ENCODE data around the gene RRAS.
A peak's percentile ranks its signal among the peaks of the same experiment; 100 is the strongest.

Gene RRAS

GRCh38 chr19:49640113-49640898, at the start of gene RRAS:
Gene RRAS (minus strand): TSS chr19:49640143. CDS start chr19:49640098, 45 bp downstream.
- peak within 1 kb of the TSS; percentile 100 for H3K27ac ChIP-seq (ENCODE audit: low read length)
- H3K4me3 ChIP-seq (ENCODE audit: low read depth in 1 of 2, low read length in 2 of 2) = peak within 1 kb of the TSS; percentile 69 to 78
- peaks cover under 1 to 14% of the 10 kb centered on the region in 2 donors for H3K36me3 ChIP-seq (ENCODE audit: control insufficient read depth in 1 of 2, insufficient read depth in 2 of 2, low read length in 2 of 2)
- H3K4me1 ChIP-seq (ENCODE audit: control insufficient read depth in 1 of 2, insufficient read depth in 2 of 2, low read length in 2 of 2) = peaks cover 21 to 57% of the 10 kb centered on the region in 2 donors
- no peaks in the 10 kb centered on the region for H3K27me3 ChIP-seq (ENCODE audit: low read depth, low read length)
- no peaks in the 10 kb centered on the region for H3K9me3 ChIP-seq (ENCODE audit: control insufficient read depth in 1 of 2, low read length in 2 of 2)

DNA sequence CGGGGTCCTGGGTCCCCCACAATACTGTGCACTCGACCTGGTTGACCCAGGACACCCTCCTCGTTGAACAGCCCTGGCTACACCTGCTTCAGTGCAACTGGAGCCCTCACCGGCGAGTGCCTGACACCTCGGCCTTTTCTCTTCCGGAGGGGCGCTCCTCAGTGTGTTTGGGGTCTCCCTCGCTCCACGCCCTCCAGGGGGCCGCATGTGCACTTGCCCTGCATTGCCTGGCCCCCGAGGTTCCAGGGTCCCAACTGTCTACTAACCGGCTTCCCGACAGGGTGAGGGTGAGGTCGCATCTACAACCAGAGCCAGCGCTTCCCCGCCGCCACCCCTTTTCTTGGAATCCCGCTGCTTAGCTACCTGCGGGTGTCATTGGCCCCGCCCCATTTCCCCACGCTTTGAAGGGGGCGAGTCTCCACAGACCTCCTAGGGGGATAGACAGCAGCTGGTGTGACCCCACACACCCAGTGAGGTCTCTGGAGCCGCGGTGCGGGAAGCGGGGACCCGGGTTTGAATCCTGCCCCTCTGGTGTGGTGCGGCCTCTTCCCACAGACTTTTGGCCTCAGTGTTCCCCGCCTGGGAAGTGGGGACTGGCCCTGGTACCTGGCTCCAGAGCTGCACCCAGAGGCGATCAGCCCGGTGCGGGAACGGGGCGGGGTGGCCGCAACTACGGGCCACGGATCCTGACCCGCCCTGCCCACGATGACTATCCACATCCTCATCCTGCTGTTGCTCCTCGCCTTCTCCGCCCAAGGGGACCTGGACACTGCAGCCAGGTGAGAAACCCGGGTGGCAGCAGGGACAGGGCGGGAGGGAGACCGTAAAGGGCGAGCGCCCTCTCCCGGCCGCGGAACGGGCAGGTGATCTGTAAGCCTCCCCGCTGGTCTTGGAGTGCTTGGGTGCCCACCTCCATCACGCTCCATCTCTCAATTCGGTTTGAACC, 49.5 kb upstream of the RRAS start, which contains the start of gene ADM5:
Gene ADM5 (plus strand): TSS at position 462 of the 946 bp plus-strand sequence. CDS start 244 bp downstream, at position 706.
- Histone ChIP-seq H3K36me3 (ENCODE audit: control insufficient read depth in 1 of 2, insufficient read depth in 2 of 2, low read length in 2 of 2) (peaks cover 6 to 32% of the 10 kb centered on the region in 2 donors), H3K9me3 (ENCODE audit: control insufficient read depth in 1 of 2, low read length in 2 of 2) (no peaks in the 10 kb centered on the region), H3K27ac (ENCODE audit: low read length) (no peak within 1 kb of the TSS), H3K27me3 (ENCODE audit: low read depth, low read length) (peaks cover 19% of the 10 kb centered on the region), H3K4me1 (ENCODE audit: control insufficient read depth in 1 of 2, insufficient read depth in 2 of 2, low read length in 2 of 2) (peaks cover 4 to 29% of the 10 kb centered on the region in 2 donors), H3K4me3 (ENCODE audit: low read depth in 1 of 2, low read length in 2 of 2) (peak within 1 kb of the TSS; percentile 65 to 66)

DNA sequence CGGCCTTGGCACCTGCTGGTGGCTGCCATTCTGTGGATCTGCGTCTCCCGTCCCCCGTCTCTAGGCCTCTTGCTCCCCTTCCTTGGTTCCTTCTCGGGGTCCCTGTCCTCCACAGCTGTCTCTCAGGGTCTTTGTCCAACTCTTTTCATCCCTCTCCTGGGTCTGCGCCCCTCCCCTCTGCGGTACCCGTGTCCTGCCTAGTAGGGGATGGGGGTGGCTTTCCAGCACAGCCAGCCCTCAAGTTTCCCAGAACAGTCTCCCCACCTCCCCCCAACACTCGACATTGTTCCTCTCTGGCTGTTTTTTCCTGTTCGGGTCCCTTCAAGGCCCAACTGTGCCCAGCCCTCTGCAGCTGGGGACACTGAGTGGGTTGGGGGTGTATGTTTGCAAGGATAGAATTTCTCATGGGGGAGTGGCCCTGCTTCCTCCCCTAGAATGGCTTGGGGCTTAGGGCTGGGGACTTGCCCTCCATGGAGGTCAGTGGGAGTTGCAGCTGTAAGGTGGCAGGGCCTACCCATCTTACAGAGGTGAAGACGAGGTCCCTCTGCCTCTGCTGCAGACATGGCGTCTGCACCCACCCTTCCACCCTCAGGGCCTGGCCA, 48.7 kb upstream of the RRAS start:
- Histone ChIP-seq H3K27me3 (ENCODE audit: low read depth, low read length) (peaks cover 19% of the 10 kb centered on the region), H3K9me3 (ENCODE audit: control insufficient read depth in 1 of 2, low read length in 2 of 2) (no peaks in the 10 kb centered on the region), H3K4me3 (ENCODE audit: low read depth in 1 of 2, low read length in 2 of 2) (no peak overlapping the region), H3K27ac (ENCODE audit: low read length) (no peak overlapping the region), H3K4me1 (ENCODE audit: control insufficient read depth in 1 of 2, insufficient read depth in 2 of 2, low read length in 2 of 2) (peaks cover 4 to 29% of the 10 kb centered on the region in 2 donors), H3K36me3 (ENCODE audit: control insufficient read depth in 1 of 2, insufficient read depth in 2 of 2, low read length in 2 of 2) (peaks cover 10 to 39% of the 10 kb centered on the region in 2 donors)

GRCh38 chr19:49687566-49688316, 47.8 kb upstream of the RRAS start:
- Histone ChIP-seq H3K4me3 (ENCODE audit: low read depth in 1 of 2, low read length in 2 of 2) (no peak overlapping the region), H3K9me3 (ENCODE audit: control insufficient read depth in 1 of 2, low read length in 2 of 2) (no peaks in the 10 kb centered on the region), H3K36me3 (ENCODE audit: control insufficient read depth in 1 of 2, insufficient read depth in 2 of 2, low read length in 2 of 2) (peaks cover 10 to 42% of the 10 kb centered on the region in 2 donors), H3K27ac (ENCODE audit: low read length) (no peak overlapping the region), H3K4me1 (ENCODE audit: control insufficient read depth in 1 of 2, insufficient read depth in 2 of 2, low read length in 2 of 2) (peaks cover 4 to 29% of the 10 kb centered on the region in 2 donors), H3K27me3 (ENCODE audit: low read depth, low read length) (peaks cover 19% of the 10 kb centered on the region)

- H3K4me1 ChIP-seq (ENCODE audit: control insufficient read depth in 1 of 2, insufficient read depth in 2 of 2, low read length in 2 of 2) = peaks cover 4 to 29% of the 10 kb centered on the region in 2 donors
- H3K27me3 ChIP-seq (ENCODE audit: low read depth, low read length) = peaks cover 19% of the 10 kb centered on the region
- no peaks in the 10 kb centered on the region for H3K9me3 ChIP-seq (ENCODE audit: control insufficient read depth in 1 of 2, low read length in 2 of 2)
- no peak overlapping the region for H3K27ac ChIP-seq (ENCODE audit: low read length)
- no peak overlapping the region for H3K4me3 ChIP-seq (ENCODE audit: low read depth in 1 of 2, low read length in 2 of 2)
- H3K36me3 ChIP-seq (ENCODE audit: control insufficient read depth in 1 of 2, insufficient read depth in 2 of 2, low read length in 2 of 2) = peaks cover 15 to 47% of the 10 kb centered on the region in 2 donors
These were observed 47.2 kb upstream of the RRAS start for GRCh38 chr19:49687150-49687549.

DNA sequence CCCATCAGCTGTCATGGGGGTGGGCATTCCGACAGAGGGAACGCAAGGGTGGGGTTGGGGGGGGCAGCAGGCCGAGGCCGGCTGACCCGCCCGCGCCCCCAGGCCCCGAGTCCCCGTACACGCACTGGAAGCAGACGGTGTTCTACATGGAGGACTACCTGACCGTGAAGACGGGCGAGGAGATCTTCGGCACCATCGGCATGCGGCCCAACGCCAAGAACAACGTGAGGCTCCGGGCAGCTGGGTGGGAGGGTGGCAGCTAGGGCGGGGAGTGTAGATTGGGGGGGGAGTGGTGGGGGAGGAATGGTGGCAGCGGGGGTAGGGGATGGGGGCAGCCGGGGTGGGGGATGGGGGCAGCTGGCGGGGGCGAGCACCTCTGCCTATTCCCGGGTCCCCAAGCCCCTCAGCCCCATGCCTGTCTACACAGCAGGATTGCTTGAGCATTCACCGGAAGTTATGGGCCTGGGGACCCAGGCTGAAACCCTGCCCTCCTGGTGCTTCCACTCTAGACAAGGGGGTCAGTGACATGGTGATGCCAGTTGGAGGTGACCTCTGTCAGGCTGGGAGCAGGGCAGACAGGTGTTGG, 46.7 kb upstream of the RRAS start:
- H3K4me1 ChIP-seq (ENCODE audit: control insufficient read depth in 1 of 2, insufficient read depth in 2 of 2, low read length in 2 of 2) = peaks cover 4 to 28% of the 10 kb centered on the region in 2 donors
- H3K4me3 ChIP-seq (ENCODE audit: low read depth in 1 of 2, low read length in 2 of 2) = no peak overlapping the region
- peaks cover 19% of the 10 kb centered on the region for H3K27me3 ChIP-seq (ENCODE audit: low read depth, low read length)
- H3K27ac ChIP-seq (ENCODE audit: low read length) = no peak overlapping the region
- peaks cover 20 to 53% of the 10 kb centered on the region in 2 donors for H3K36me3 ChIP-seq (ENCODE audit: control insufficient read depth in 1 of 2, insufficient read depth in 2 of 2, low read length in 2 of 2)
- H3K9me3 ChIP-seq (ENCODE audit: control insufficient read depth in 1 of 2, low read length in 2 of 2) = no peaks in the 10 kb centered on the region

DNA sequence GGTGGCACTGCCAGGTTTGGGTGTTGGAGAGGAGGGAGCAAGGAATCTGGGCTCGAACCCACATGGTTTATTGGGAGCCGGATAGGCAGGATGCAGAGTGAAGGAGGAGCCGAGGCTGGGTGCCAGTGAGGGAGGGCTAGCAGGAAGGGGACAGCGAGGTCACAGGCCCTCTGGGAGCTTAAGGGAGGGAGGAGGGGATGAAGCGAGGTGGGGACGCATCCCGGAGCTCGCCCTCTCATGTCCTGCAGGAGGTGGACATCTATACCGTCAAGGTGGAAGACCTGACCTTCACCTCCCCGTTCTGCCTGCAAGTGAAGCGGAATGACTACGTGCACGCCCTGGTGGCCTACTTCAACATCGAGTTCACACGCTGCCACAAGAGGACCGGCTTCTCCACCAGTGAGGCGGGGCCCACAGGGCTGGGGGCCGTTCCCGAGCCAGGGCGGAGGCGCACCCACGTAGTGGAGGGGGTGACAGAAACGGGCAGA, 45.9 kb upstream of the RRAS start:
- Histone ChIP-seq H3K9me3 (ENCODE audit: control insufficient read depth in 1 of 2, low read length in 2 of 2) (no peaks in the 10 kb centered on the region), H3K4me3 (ENCODE audit: low read depth in 1 of 2, low read length in 2 of 2) (no peak overlapping the region), H3K27ac (ENCODE audit: low read length) (no peak overlapping the region), H3K36me3 (ENCODE audit: control insufficient read depth in 1 of 2, insufficient read depth in 2 of 2, low read length in 2 of 2) (peaks cover 20 to 53% of the 10 kb centered on the region in 2 donors), H3K4me1 (ENCODE audit: control insufficient read depth in 1 of 2, insufficient read depth in 2 of 2, low read length in 2 of 2) (peaks cover 4 to 26% of the 10 kb centered on the region in 2 donors), H3K27me3 (ENCODE audit: low read depth, low read length) (peaks cover 12% of the 10 kb centered on the region)

- Histone ChIP-seq H3K36me3 (ENCODE audit: control insufficient read depth in 1 of 2, insufficient read depth in 2 of 2, low read length in 2 of 2) (peaks cover 20 to 53% of the 10 kb centered on the region in 2 donors), H3K27ac (ENCODE audit: low read length) (no peak overlapping the region), H3K9me3 (ENCODE audit: control insufficient read depth in 1 of 2, low read length in 2 of 2) (no peaks in the 10 kb centered on the region), H3K4me1 (ENCODE audit: control insufficient read depth in 1 of 2, insufficient read depth in 2 of 2, low read length in 2 of 2) (peaks cover 4 to 27% of the 10 kb centered on the region in 2 donors), H3K4me3 (ENCODE audit: low read depth in 1 of 2, low read length in 2 of 2) (no peak overlapping the region), H3K27me3 (ENCODE audit: low read depth, low read length) (peaks cover 4% of the 10 kb centered on the region)
These were observed 45.1 kb upstream of the RRAS start for GRCh38 chr19:49684983-49685553.

- Histone ChIP-seq H3K27ac (ENCODE audit: low read length) (no peak overlapping the region), H3K4me1 (ENCODE audit: control insufficient read depth in 1 of 2, insufficient read depth in 2 of 2, low read length in 2 of 2) (peaks cover 6 to 27% of the 10 kb centered on the region in 2 donors), H3K9me3 (ENCODE audit: control insufficient read depth in 1 of 2, low read length in 2 of 2) (no peaks in the 10 kb centered on the region), H3K4me3 (ENCODE audit: low read depth in 1 of 2, low read length in 2 of 2) (no peak overlapping the region), H3K36me3 (ENCODE audit: control insufficient read depth in 1 of 2, insufficient read depth in 2 of 2, low read length in 2 of 2) (peaks cover 20 to 53% of the 10 kb centered on the region in 2 donors), H3K27me3 (ENCODE audit: low read depth, low read length) (no peaks in the 10 kb centered on the region)
These were observed 44.5 kb upstream of the RRAS start for GRCh38 chr19:49684251-49684982.
